Measurements from ENCODE around the gene NRARP. TPM values are rescaled to one million over a fixed set of nuclear protein-coding genes. Genes with fewer than 3 reads are reported as not detected.
"Not testable (repeated sequence)": the region's sequence is repeated elsewhere in the genome, so short reads cannot be mapped to it uniquely, and the experiment has no call there.

Gene NRARP
- total RNA-seq, 1 experiment from 2014 or later, result 0.50 TPM

GRCh38 chr9:137275203-137275587 lies 26.9 kb downstream of the NRARP start:
- DNase-seq (ENCODE audit: low read depth, low spot score), result no peak
- in situ Hi-C loops (cut with HindIII; ENCODE audit: low pct_unique_long_range_greater_than_20kb, low sequenced_read_pairs), result no loop called here

- DNase-seq (ENCODE audit: low read depth, low spot score), result no peak
- in situ Hi-C loops (cut with HindIII; ENCODE audit: low pct_unique_long_range_greater_than_20kb, low sequenced_read_pairs), result no loop called here
These were observed 28.3 kb downstream of the NRARP start for GRCh38 chr9:137273611-137274320.

GRCh38 chr9:137273095-137273490 lies 29.0 kb downstream of the NRARP start:
- in situ Hi-C loops (cut with HindIII; ENCODE audit: low pct_unique_long_range_greater_than_20kb, low sequenced_read_pairs), result no loop called here
- DNase-seq (ENCODE audit: low read depth, low spot score), result no peak

- in situ Hi-C loops (cut with HindIII; ENCODE audit: low pct_unique_long_range_greater_than_20kb, low sequenced_read_pairs), result no loop called here
- DNase-seq (ENCODE audit: low read depth, low spot score), result no peak
These were observed 29.6 kb downstream of the NRARP start for GRCh38 chr9:137272241-137273094.

GRCh38 chr9:137271696-137272076 lies 30.4 kb downstream of the NRARP start:
- DNase-seq (ENCODE audit: low read depth, low spot score), result no peak
- in situ Hi-C loops (cut with HindIII; ENCODE audit: low pct_unique_long_range_greater_than_20kb, low sequenced_read_pairs), result no loop called here

GRCh38 chr9:137270929-137271695 lies 31.0 kb downstream of the NRARP start:
- in situ Hi-C loops (cut with HindIII; ENCODE audit: low pct_unique_long_range_greater_than_20kb, low sequenced_read_pairs), result no loop called here
- DNase-seq (ENCODE audit: low read depth, low spot score), result no peak

DNA sequence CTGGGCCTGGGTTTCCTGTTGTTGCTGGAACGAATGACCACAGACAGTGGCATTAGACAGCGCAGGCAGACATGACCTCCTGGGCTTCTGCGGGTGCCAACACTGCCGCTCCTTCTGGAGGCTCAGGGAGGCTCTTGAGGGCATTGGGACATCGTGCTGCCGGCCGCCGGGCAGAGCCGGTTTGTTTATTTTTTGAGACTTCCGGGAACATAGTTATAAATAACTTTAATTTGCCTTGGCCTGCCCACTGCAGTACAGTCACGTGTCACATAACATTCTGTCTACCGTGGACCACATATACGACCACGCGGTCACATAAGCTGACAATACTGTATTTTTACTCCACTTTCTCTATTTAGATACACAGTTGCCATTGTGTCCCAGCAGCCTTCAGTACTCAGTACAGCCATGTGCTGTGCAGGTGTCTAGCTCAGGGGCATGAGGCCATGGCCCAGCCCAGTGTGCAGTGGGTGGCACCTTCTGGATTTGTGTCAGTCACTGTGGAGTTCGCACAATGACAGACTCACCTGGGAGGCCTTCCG lies 32.8 kb downstream of the NRARP start:
- in situ Hi-C loops (cut with HindIII; ENCODE audit: low pct_unique_long_range_greater_than_20kb, low sequenced_read_pairs), result no loop called here
- DNase-seq (ENCODE audit: low read depth, low spot score), result no peak

- in situ Hi-C loops (cut with HindIII; ENCODE audit: low pct_unique_long_range_greater_than_20kb, low sequenced_read_pairs), result no loop called here
- no peak for DNase-seq (ENCODE audit: low read depth, low spot score)
These were observed 33.4 kb downstream of the NRARP start for GRCh38 chr9:137268538-137269201.

DNA sequence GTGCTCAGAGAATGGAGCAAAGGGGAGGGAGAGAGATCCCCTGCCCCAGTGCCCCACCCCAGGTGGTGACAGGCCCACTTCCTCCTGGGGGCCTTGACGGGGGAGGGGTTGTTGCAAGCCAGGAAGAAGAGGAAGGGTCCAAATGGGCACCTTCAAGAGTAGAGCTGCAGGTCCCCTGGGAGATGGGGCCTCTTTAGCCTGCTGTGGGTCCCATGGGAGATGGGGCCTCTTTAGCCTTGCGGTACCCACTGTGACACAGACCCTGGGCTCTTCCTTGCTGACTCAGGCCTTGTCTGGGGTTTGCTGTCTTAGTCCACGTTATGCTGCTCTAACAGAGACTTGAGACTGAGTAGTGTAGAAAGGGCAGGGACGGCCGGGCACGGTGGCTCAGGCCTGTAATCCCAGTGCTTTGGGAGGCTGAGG lies 34.1 kb downstream of the NRARP start:
- no peak for DNase-seq (ENCODE audit: low read depth, low spot score)
- in situ Hi-C loops (cut with HindIII; ENCODE audit: low pct_unique_long_range_greater_than_20kb, low sequenced_read_pairs), result no loop called here

- no peak for DNase-seq (ENCODE audit: low read depth, low spot score)
- in situ Hi-C loops (cut with HindIII; ENCODE audit: low pct_unique_long_range_greater_than_20kb, low sequenced_read_pairs), result no loop called here
These were observed 35.3 kb downstream of the NRARP start for GRCh38 chr9:137266585-137267453.

- DNase-seq (ENCODE audit: low read depth, low spot score), result no peak
- in situ Hi-C loops (cut with HindIII; ENCODE audit: low pct_unique_long_range_greater_than_20kb, low sequenced_read_pairs), result no loop called here
These were observed 35.9 kb downstream of the NRARP start for GRCh38 chr9:137266162-137266527.

DNA sequence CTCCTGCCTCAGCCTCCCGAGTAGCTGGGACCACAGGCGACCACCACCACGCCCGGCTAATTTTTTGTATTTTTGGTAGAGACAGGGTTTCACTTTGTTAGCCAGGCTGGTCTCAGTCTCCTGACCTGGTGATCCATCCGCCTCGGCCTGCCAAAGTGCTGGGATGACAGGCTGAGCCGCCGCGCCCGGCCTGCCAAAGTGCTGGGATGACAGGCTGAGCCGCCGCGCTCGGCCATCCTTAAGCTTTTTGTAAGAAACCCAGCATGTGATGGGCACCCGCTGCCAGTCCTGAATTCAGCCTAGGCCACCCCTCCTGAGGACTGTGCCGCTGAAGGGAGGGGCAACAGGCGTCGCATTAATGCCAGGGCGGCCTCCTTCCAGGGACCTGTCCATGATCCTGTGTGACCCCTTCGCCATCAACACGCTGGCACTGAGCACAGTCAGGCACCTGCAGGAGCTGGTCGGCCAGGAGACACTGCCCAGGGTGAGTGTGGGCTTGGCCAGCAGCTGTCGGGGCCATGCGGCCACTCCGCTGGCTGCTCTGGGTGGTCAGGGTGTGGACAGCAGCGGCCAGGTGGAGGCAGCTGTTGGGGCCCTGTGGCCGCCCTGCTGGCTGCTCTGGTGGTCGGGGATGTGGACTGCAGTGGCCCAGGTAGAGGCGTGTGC lies 36.4 kb downstream of the NRARP start:
- no peak for DNase-seq (ENCODE audit: low read depth, low spot score)

DNA sequence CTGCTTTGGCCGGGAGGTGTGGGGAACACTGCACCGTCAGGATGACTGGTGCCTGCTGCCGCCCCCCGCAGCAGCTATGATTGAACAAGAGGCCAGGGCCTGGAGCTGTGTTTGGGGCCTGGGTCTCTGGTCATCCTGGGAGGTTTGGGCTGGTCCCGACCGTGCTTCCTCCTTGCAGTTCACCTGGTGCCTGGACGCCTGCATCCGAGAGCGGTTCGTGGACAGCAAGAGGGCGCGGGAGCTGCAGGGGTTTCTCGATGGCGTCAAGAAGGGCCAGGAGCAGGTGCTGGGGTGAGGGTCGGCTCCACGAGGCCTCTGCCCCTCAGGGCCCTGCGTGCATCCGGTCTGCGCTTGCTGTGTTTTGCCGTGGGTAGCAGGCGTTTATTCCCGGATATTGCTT lies 38.0 kb downstream of the NRARP start:
- in situ Hi-C loops (cut with HindIII; ENCODE audit: low pct_unique_long_range_greater_than_20kb, low sequenced_read_pairs), result no loop called here

More for the DNA sequence above, 36.4 kb downstream of the NRARP start:
- in situ Hi-C loops (cut with HindIII; ENCODE audit: low pct_unique_long_range_greater_than_20kb, low sequenced_read_pairs), result no loop called here

GRCh38 chr9:137263506-137263905 lies 38.6 kb downstream of the NRARP start:
- in situ Hi-C loops (cut with HindIII; ENCODE audit: low pct_unique_long_range_greater_than_20kb, low sequenced_read_pairs), result no loop called here
- no peak for DNase-seq (ENCODE audit: low read depth, low spot score)

More for the DNA sequence above, 38.0 kb downstream of the NRARP start:
- DNase-seq (ENCODE audit: low read depth, low spot score), result no peak

DNA sequence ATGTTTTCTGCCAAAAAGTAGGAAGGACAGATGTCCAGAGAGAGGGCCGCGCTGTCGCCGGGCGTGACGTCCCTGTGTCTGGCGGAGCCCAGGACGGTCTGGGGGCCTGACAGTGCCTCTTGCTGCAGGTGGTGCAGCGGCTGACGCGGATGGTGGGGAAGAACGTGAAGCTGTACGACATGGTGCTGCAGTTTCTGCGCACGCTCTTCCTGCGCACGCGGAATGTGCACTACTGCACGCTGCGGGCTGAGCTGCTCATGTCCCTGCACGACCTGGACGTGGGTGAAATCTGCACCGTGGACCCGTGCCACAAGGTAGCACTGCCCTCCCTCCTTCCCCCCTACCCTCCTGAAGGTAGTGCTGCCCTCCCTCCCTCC lies 39.2 kb downstream of the NRARP start:
- in situ Hi-C loops (cut with HindIII; ENCODE audit: low pct_unique_long_range_greater_than_20kb, low sequenced_read_pairs), result no loop called here
- no peak for DNase-seq (ENCODE audit: low read depth, low spot score)

DNA sequence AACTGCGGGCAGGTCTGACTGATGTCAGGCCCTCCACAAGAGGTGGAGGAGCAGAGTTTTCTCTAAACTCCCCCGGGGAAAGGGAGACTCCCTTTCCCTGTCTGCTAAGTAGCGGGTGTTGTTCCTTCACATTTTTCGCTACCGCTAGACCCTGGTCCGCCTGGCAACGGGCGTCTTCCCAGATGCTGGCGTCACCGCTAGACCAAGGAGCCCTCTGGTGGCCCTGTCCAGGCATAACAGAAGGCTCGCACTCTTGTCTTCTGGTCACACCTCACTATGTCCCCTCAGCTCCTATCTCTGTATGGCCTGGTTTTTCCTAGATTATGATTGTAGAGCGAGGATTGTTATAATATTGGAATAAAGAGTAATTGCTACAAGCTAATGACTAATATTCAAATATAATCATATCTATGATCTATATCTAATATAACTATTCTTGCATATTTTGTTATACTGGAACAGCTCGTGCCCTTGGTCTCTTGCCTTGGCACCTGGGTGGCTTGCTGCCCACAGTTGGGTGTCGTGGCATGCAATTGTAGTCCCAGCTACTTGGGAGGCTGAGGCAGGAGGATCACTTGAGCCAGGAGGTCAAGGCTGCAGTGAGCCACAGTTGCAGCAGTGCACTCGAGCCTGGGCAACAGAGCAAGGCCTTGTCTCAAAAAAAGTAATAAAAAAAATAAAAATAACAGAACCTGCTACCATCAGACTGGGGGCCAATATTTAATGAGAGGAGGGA lies 39.7 kb downstream of the NRARP start:
- in situ Hi-C loops (cut with HindIII; ENCODE audit: low pct_unique_long_range_greater_than_20kb, low sequenced_read_pairs), result not testable (repeated sequence)
- peak; percentile 59 for DNase-seq (ENCODE audit: low read depth, low spot score)

Measured in SK-MEL-5 (cell line).